ENCODE measurements around the gene UBALD1.
A peak's percentile ranks its signal among the peaks of the same experiment; 100 is the strongest.
"Not testable (repeated sequence)": the region's sequence is repeated elsewhere in the genome, so short reads cannot be mapped to it uniquely, and the experiment has no call there.

Gene UBALD1

GRCh38 chr16:4614571-4615383, at the start of gene UBALD1:
TSS of gene UBALD1 (minus strand) at chr16:4614888. CDS start at chr16:4614797, 91 bp downstream.
- peak; percentile 83 for DNase-seq (ENCODE audit: low spot score)

GRCh38 chr16:4663777-4664465, 49.2 kb upstream of the UBALD1 start:
- peak; percentile 69 for DNase-seq (ENCODE audit: low spot score)

GRCh38 chr16:4663465-4663776, 48.7 kb upstream of the UBALD1 start:
- DNase-seq (ENCODE audit: low spot score) = no peak

GRCh38 chr16:4661661-4662060, 47.0 kb upstream of the UBALD1 start:
- DNase-seq (ENCODE audit: low spot score) = peak; percentile 49

- no peak for DNase-seq (ENCODE audit: low spot score)
Measured at GRCh38 chr16:4660454-4661007, 45.8 kb upstream of the UBALD1 start.

- DNase-seq (ENCODE audit: low spot score) = no peak
Measured at GRCh38 chr16:4659363-4660353, 45.0 kb upstream of the UBALD1 start.

GRCh38 chr16:4656695-4657686, 42.3 kb upstream of the UBALD1 start:
- no peak for DNase-seq (ENCODE audit: low spot score)

- DNase-seq (ENCODE audit: low spot score) = no peak
Measured at GRCh38 chr16:4656221-4656620, 41.5 kb upstream of the UBALD1 start.

- no peak for DNase-seq (ENCODE audit: low spot score)
Measured at GRCh38 chr16:4655801-4656200, 41.1 kb upstream of the UBALD1 start.

GRCh38 chr16:4654964-4655590, 40.4 kb upstream of the UBALD1 start:
- DNase-seq (ENCODE audit: low spot score) = no peak

- no peak for DNase-seq (ENCODE audit: low spot score)
Measured at GRCh38 chr16:4654011-4654963, 39.6 kb upstream of the UBALD1 start.

- no peak for DNase-seq (ENCODE audit: low spot score)
Measured at GRCh38 chr16:4652561-4652960, 37.9 kb upstream of the UBALD1 start.

- DNase-seq (ENCODE audit: low spot score) = no peak
Measured at GRCh38 chr16:4651827-4652226, 37.1 kb upstream of the UBALD1 start.

- DNase-seq (ENCODE audit: low spot score) = not testable (repeated sequence)
Measured at GRCh38 chr16:4650443-4651074, 35.9 kb upstream of the UBALD1 start.

- no peak for DNase-seq (ENCODE audit: low spot score)
Measured at GRCh38 chr16:4649744-4650442, 35.2 kb upstream of the UBALD1 start.

- no peak for DNase-seq (ENCODE audit: low spot score)
Measured at GRCh38 chr16:4648917-4649316, 34.2 kb upstream of the UBALD1 start.

- DNase-seq (ENCODE audit: low spot score) = no peak
Measured at GRCh38 chr16:4647644-4647980, 32.9 kb upstream of the UBALD1 start.

Measured in globus pallidus (tissue), 1 donor.